ENCODE results near the gene ETF1. TPM values are rescaled to one million over a fixed set of nuclear protein-coding genes. Genes with fewer than 3 reads are reported as not detected.
A peak's percentile ranks its signal among the peaks of the same experiment; 100 is the strongest.

ETF1 gene
- total RNA-seq, 5 donors from 2014 or later (not counting 1 experiment from before 2014, with no cell fraction given): 40.1 to 115 (median 43.2) TPM

- H3K27me3 ChIP-seq (replicated peaks in 1 of 2; ENCODE audit: control insufficient read depth in 2 of 2, extremely low read depth in 1 of 2, insufficient read depth in 2 of 2, low read length in 1 of 2): no peaks in the 10 kb centered on the region
- POLR2A ChIA-PET: no interaction called here
- H3K36me3 Mint-ChIP-seq: peaks cover 5% of the 10 kb centered on the region
- ATAC-seq (replicated peaks in 1 of 4): no peak
- H3K36me3 ChIP-seq (ENCODE audit: control insufficient read depth in 2 of 2, extremely low read depth in 1 of 2, insufficient read depth in 1 of 2, low read length in 1 of 2): peaks cover 4 to 14% of the 10 kb centered on the region in 2 donors
- H3K9me3 Mint-ChIP-seq: no peaks in the 10 kb centered on the region
- H3K9me3 ChIP-seq: no peaks in the 10 kb centered on the region
- H3K4me1 ChIP-seq (ENCODE audit: control insufficient read depth in 1 of 2, extremely low read depth in 1 of 2, insufficient read depth in 2 of 2, low read length in 2 of 2): peaks cover 25 to 34% of the 10 kb centered on the region in 2 experiments
- H3K4me3 ChIP-seq (ENCODE audit: control insufficient read depth in 1 of 2, extremely low read depth in 1 of 2, low read length in 1 of 2): no peak overlapping the region
- H3K4me1 Mint-ChIP-seq: peaks cover 66 to 72% (median 69%) of the 10 kb centered on the region in 3 donors
- peak overlapping the region in 1 of 3 donors; percentile 94 for H3K4me3 Mint-ChIP-seq
- no peak overlapping the region for H3K27ac Mint-ChIP-seq
- no peak overlapping the region for H3K27ac ChIP-seq (ENCODE audit: low read length)
- H3K27me3 Mint-ChIP-seq: no peaks in the 10 kb centered on the region
- DNase-seq: no peak
- CTCF ChIA-PET: no interaction called here
Observed at GRCh38 chr5:138539791-138540190, 3.2 kb downstream of the ETF1 start.

GRCh38 chr5:138538943-138539627 is 4.0 kb downstream of the ETF1 start:
- Histone ChIP-seq H3K4me3 (ENCODE audit: control insufficient read depth in 1 of 2, extremely low read depth in 1 of 2, low read length in 1 of 2) (no peak overlapping the region), H3K27me3 (replicated peaks in 1 of 2; ENCODE audit: control insufficient read depth in 2 of 2, extremely low read depth in 1 of 2, insufficient read depth in 2 of 2, low read length in 1 of 2) (no peaks in the 10 kb centered on the region), H3K36me3 (ENCODE audit: control insufficient read depth in 2 of 2, extremely low read depth in 1 of 2, insufficient read depth in 1 of 2, low read length in 1 of 2) (peaks cover 4 to 19% of the 10 kb centered on the region in 2 donors), H3K4me1 (ENCODE audit: control insufficient read depth in 1 of 2, extremely low read depth in 1 of 2, insufficient read depth in 2 of 2, low read length in 2 of 2) (peaks cover 18 to 28% of the 10 kb centered on the region in 2 experiments), H3K9me3 (no peaks in the 10 kb centered on the region), H3K27ac (ENCODE audit: low read length) (no peak overlapping the region)
- CTCF ChIA-PET: no interaction called here
- no peak overlapping the region for H3K27ac Mint-ChIP-seq
- H3K27me3 Mint-ChIP-seq: no peaks in the 10 kb centered on the region
- no CpG with 5 or more reads among the region's 2 CpGs for WGBS (ENCODE audit: insufficient coverage)
- ATAC-seq (replicated peaks in 1 of 4) (no peak), DNase-seq (no peak)
- H3K4me1 Mint-ChIP-seq: peaks cover 66 to 71% (median 68%) of the 10 kb centered on the region in 3 donors
- no peak overlapping the region for H3K4me3 Mint-ChIP-seq
- no peaks in the 10 kb centered on the region for H3K9me3 Mint-ChIP-seq
- POLR2A ChIA-PET: interaction anchor here in 1 of 2 donors (0.5 to 0.7 kb wide), 2 partner anchors 26 to 40 kb away, joined by 3 read pairs; no protein-coding TSS in a partner anchor
- H3K36me3 Mint-ChIP-seq: peaks cover 7% of the 10 kb centered on the region

- Histone ChIP-seq H3K27ac (ENCODE audit: low read length) (no peak overlapping the region), H3K36me3 (ENCODE audit: control insufficient read depth in 2 of 2, extremely low read depth in 1 of 2, insufficient read depth in 1 of 2, low read length in 1 of 2) (peaks cover 4 to 26% of the 10 kb centered on the region in 2 donors), H3K4me3 (ENCODE audit: control insufficient read depth in 1 of 2, extremely low read depth in 1 of 2, low read length in 1 of 2) (no peak overlapping the region), H3K9me3 (no peaks in the 10 kb centered on the region), H3K4me1 (ENCODE audit: control insufficient read depth in 1 of 2, extremely low read depth in 1 of 2, insufficient read depth in 2 of 2, low read length in 2 of 2) (peaks cover 6 to 24% of the 10 kb centered on the region in 2 experiments), H3K27me3 (replicated peaks in 1 of 2; ENCODE audit: control insufficient read depth in 2 of 2, extremely low read depth in 1 of 2, insufficient read depth in 2 of 2, low read length in 1 of 2) (no peaks in the 10 kb centered on the region)
- WGBS (ENCODE audit: insufficient coverage): 71% methylated on average over 1 of the region's 4 CpGs
- Mint-ChIP-seq H3K4me3 (no peak overlapping the region), H3K9me3 (no peaks in the 10 kb centered on the region), H3K36me3 (peaks cover 17% of the 10 kb centered on the region), H3K27me3 (no peaks in the 10 kb centered on the region), H3K4me1 (peaks cover 72 to 77% (median 75%) of the 10 kb centered on the region in 3 donors), H3K27ac (peak overlapping the region; percentile 13 to 77)
- peak in 3 of 4 experiments; percentile 36 to 74 (median 52) for ATAC-seq (replicated peaks in 1 of 4)
- CTCF ChIA-PET: interaction anchor here in 1 of 2 donors (0.7 kb wide), 1 partner anchor 11 kb away, joined by 3 read pairs; no protein-coding TSS in a partner anchor
- POLR2A ChIA-PET: interaction anchor here in 1 of 2 donors (0.5 kb wide), 1 partner anchor 37 kb away, joined by 3 read pairs; no protein-coding TSS in a partner anchor
- peak in 7 of 35 experiments; percentile 8 to 47 (median 12) for DNase-seq
Observed at GRCh38 chr5:138536665-138537315, 6.2 kb downstream of the ETF1 start.

GRCh38 chr5:138536215-138536614 is 6.8 kb downstream of the ETF1 start:
- Histone ChIP-seq H3K36me3 (ENCODE audit: control insufficient read depth in 2 of 2, extremely low read depth in 1 of 2, insufficient read depth in 1 of 2, low read length in 1 of 2) (peaks cover 4 to 26% of the 10 kb centered on the region in 2 donors), H3K4me3 (ENCODE audit: control insufficient read depth in 1 of 2, extremely low read depth in 1 of 2, low read length in 1 of 2) (no peak overlapping the region), H3K27ac (ENCODE audit: low read length) (no peak overlapping the region), H3K9me3 (no peaks in the 10 kb centered on the region), H3K27me3 (replicated peaks in 1 of 2; ENCODE audit: control insufficient read depth in 2 of 2, extremely low read depth in 1 of 2, insufficient read depth in 2 of 2, low read length in 1 of 2) (no peaks in the 10 kb centered on the region), H3K4me1 (ENCODE audit: control insufficient read depth in 1 of 2, extremely low read depth in 1 of 2, insufficient read depth in 2 of 2, low read length in 2 of 2) (peaks cover 5 to 20% of the 10 kb centered on the region in 2 experiments)
- DNase-seq (no peak), ATAC-seq (replicated peaks in 1 of 4) (peak in 1 of 4 experiments; percentile 19)
- no peak overlapping the region for H3K4me3 Mint-ChIP-seq
- no peaks in the 10 kb centered on the region for H3K27me3 Mint-ChIP-seq
- peaks cover 70 to 77% (median 71%) of the 10 kb centered on the region in 3 donors for H3K4me1 Mint-ChIP-seq
- no peak overlapping the region for H3K27ac Mint-ChIP-seq
- H3K9me3 Mint-ChIP-seq: no peaks in the 10 kb centered on the region
- ChIA-PET POLR2A (no interaction called here), CTCF (interaction anchor here in 1 of 2 donors (0.7 kb wide), 1 partner anchor 11 kb away, joined by 3 read pairs; no protein-coding TSS in a partner anchor)
- peaks cover 19% of the 10 kb centered on the region for H3K36me3 Mint-ChIP-seq
- no CpG with 5 or more reads among the region's 2 CpGs for WGBS (ENCODE audit: insufficient coverage)

- DNase-seq (no peak), ATAC-seq (replicated peaks in 1 of 4) (no peak)
- no peaks in the 10 kb centered on the region for H3K9me3 Mint-ChIP-seq
- H3K27me3 ChIP-seq (replicated peaks in 1 of 2; ENCODE audit: control insufficient read depth in 2 of 2, extremely low read depth in 1 of 2, insufficient read depth in 2 of 2, low read length in 1 of 2): no peaks in the 10 kb centered on the region
- H3K36me3 Mint-ChIP-seq: peaks cover 25% of the 10 kb centered on the region
- H3K9me3 ChIP-seq: no peaks in the 10 kb centered on the region
- no peak overlapping the region for H3K27ac ChIP-seq (ENCODE audit: low read length)
- peaks cover 68 to 73% (median 69%) of the 10 kb centered on the region in 3 donors for H3K4me1 Mint-ChIP-seq
- ChIA-PET POLR2A (interaction anchor here (0.5 to 1.9 kb wide), 8 partner anchors 8 to 67 kb away, joined by 3 to 11 read pairs (median 4); partner anchors contain the start of gene ETF1 (in 1 of the 2)), CTCF (interaction anchor here in 1 of 2 donors (0.6 to 1.0 kb wide), 2 partner anchors 8 to 17 kb away, joined by 4 to 7 read pairs; no protein-coding TSS in a partner anchor)
- H3K4me1 ChIP-seq (ENCODE audit: control insufficient read depth in 1 of 2, extremely low read depth in 1 of 2, insufficient read depth in 2 of 2, low read length in 2 of 2): peaks cover 6 to 13% of the 10 kb centered on the region in 2 experiments
- H3K27ac Mint-ChIP-seq: peak overlapping the region in 1 of 2 donors; percentile 29
- H3K4me3 Mint-ChIP-seq: no peak overlapping the region
- no peaks in the 10 kb centered on the region for H3K27me3 Mint-ChIP-seq
- H3K36me3 ChIP-seq (ENCODE audit: control insufficient read depth in 2 of 2, extremely low read depth in 1 of 2, insufficient read depth in 1 of 2, low read length in 1 of 2): peaks cover 4 to 20% of the 10 kb centered on the region in 2 donors
- no peak overlapping the region for H3K4me3 ChIP-seq (ENCODE audit: control insufficient read depth in 1 of 2, extremely low read depth in 1 of 2, low read length in 1 of 2)
- no CpG with 5 or more reads among the region's 5 CpGs for WGBS (ENCODE audit: insufficient coverage)
Observed at GRCh38 chr5:138533973-138534941, 8.8 kb downstream of the ETF1 start.
